ENCODE measurements around the gene CHST7.

CHST7 gene

DNA sequence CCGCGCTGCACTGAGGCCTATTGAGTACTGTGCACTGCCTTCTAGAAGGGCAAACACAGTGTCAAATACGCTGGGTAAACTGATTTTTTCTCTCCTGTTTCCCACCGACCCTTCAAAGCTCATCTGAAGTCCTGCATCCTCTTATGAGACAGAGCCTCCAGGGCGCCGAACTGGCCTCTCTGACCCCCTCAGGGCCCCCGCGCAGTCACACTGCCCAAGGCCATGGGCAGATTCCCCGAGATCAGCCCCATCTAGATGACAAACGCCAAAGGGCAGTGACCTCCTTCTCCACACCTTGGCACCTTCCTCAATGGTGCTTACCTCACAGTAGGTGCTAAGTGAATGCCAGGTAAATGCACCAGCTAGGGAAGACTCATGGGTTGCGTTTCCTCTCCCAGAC is 34.4 kb downstream of the CHST7 start:
- Histone ChIP-seq H3K9me2 (replicated peaks; ENCODE audit: control insufficient read depth, low read length) (no peaks in the 10 kb centered on the region), H3K4me2 (ENCODE audit: low read length) (no peak overlapping the region), H3K36me3 (ENCODE audit: control insufficient read depth, low read length) (no peaks in the 10 kb centered on the region), H3K9me3 (ENCODE audit: control insufficient read depth, insufficient read depth, low read length) (no peaks in the 10 kb centered on the region), H3K4me3 (ENCODE audit: low read length) (no peak overlapping the region), H3K79me2 (ENCODE audit: control insufficient read depth, low read length) (no peaks in the 10 kb centered on the region), H3F3A (ENCODE audit: control insufficient read depth, insufficient read depth) (no peaks in the 10 kb centered on the region), H3K27ac (ENCODE audit: low read depth, low read length) (no peak overlapping the region), H4K20me1 (ENCODE audit: control insufficient read depth, insufficient read depth, low read depth, low read length) (no peaks in the 10 kb centered on the region), H3K4me1 (ENCODE audit: control insufficient read depth, low read length) (no peaks in the 10 kb centered on the region), H3K27me3 (ENCODE audit: control insufficient read depth, low read length) (no peaks in the 10 kb centered on the region)
- no peak for TF ChIP-seq EZH2phosphoT487 (IDR thresholded peaks at IDR 0.05; ENCODE audit: borderline replicate concordance, low read length)
- TF ChIP-seq, protein P1, sequence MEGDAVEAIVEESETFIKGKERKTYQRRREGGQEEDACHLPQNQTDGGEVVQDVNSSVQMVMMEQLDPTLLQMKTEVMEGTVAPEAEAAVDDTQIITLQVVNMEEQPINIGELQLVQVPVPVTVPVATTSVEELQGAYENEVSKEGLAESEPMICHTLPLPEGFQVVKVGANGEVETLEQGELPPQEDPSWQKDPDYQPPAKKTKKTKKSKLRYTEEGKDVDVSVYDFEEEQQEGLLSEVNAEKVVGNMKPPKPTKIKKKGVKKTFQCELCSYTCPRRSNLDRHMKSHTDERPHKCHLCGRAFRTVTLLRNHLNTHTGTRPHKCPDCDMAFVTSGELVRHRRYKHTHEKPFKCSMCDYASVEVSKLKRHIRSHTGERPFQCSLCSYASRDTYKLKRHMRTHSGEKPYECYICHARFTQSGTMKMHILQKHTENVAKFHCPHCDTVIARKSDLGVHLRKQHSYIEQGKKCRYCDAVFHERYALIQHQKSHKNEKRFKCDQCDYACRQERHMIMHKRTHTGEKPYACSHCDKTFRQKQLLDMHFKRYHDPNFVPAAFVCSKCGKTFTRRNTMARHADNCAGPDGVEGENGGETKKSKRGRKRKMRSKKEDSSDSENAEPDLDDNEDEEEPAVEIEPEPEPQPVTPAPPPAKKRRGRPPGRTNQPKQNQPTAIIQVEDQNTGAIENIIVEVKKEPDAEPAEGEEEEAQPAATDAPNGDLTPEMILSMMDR (IDR thresholded peaks at IDR 0.05; ENCODE audit: low read depth, low read length, poor library complexity, severe bottlenecking): no peak

GRCh38 chrX:46610070-46610658 is 36.6 kb downstream of the CHST7 start:
- Histone ChIP-seq H3K9me3 (ENCODE audit: control insufficient read depth, insufficient read depth, low read length) (no peaks in the 10 kb centered on the region), H3K9me2 (replicated peaks; ENCODE audit: control insufficient read depth, low read length) (no peaks in the 10 kb centered on the region), H3F3A (ENCODE audit: control insufficient read depth, insufficient read depth) (no peaks in the 10 kb centered on the region), H3K79me2 (ENCODE audit: control insufficient read depth, low read length) (no peaks in the 10 kb centered on the region), H3K36me3 (ENCODE audit: control insufficient read depth, low read length) (no peaks in the 10 kb centered on the region), H4K20me1 (ENCODE audit: control insufficient read depth, insufficient read depth, low read depth, low read length) (no peaks in the 10 kb centered on the region), H3K27ac (ENCODE audit: low read depth, low read length) (no peak overlapping the region), H3K4me2 (ENCODE audit: low read length) (no peak overlapping the region), H3K4me3 (ENCODE audit: low read length) (no peak overlapping the region), H3K4me1 (ENCODE audit: control insufficient read depth, low read length) (no peaks in the 10 kb centered on the region), H3K27me3 (ENCODE audit: control insufficient read depth, low read length) (no peaks in the 10 kb centered on the region)
- TF ChIP-seq EZH2phosphoT487 (IDR thresholded peaks at IDR 0.05; ENCODE audit: borderline replicate concordance, low read length): no peak
- TF ChIP-seq, protein P1 (IDR thresholded peaks at IDR 0.05; ENCODE audit: low read depth, low read length, poor library complexity, severe bottlenecking): no peak

DNA sequence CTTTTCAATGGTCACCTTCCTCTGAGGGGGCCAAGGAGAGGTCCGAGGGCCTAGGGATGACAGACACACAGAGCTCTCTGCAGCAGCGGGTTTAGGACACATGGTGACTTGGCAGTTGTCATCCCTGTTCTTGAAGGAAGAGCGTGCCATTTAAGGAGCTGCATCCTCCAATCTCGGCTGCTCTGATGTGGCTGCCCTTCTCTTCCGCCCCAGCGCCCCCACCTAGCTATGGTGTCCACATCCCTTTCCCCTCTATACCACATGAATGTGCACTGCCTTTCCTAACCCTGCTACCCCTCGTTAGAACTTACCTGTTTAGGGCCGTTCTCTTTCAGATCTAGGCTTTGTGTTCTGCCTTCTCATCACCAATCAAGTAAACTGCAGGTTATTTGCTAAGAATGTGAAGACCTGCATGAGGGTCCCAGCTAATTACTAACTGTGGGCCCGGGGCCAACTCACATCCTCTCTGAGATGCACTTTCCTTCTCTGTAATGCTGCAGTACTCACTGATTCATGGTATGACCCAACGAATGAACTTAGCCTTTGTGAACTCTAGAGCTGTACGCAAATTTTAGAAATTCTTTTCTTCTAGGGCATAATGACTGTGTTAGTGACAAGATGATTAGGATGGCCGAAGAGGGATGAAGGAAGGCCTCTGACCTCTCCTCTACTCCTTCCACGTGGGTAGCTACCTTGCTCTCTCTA is 38.2 kb downstream of the CHST7 start:
- Histone ChIP-seq H3K27ac (ENCODE audit: low read depth, low read length) (no peak overlapping the region), H3F3A (ENCODE audit: control insufficient read depth, insufficient read depth) (no peaks in the 10 kb centered on the region), H3K36me3 (ENCODE audit: control insufficient read depth, low read length) (no peaks in the 10 kb centered on the region), H3K4me3 (ENCODE audit: low read length) (no peak overlapping the region), H3K9me3 (ENCODE audit: control insufficient read depth, insufficient read depth, low read length) (no peaks in the 10 kb centered on the region), H3K9me2 (replicated peaks; ENCODE audit: control insufficient read depth, low read length) (no peaks in the 10 kb centered on the region), H3K4me2 (ENCODE audit: low read length) (no peak overlapping the region), H4K20me1 (ENCODE audit: control insufficient read depth, insufficient read depth, low read depth, low read length) (no peaks in the 10 kb centered on the region), H3K4me1 (ENCODE audit: control insufficient read depth, low read length) (no peaks in the 10 kb centered on the region), H3K27me3 (ENCODE audit: control insufficient read depth, low read length) (no peaks in the 10 kb centered on the region), H3K79me2 (ENCODE audit: control insufficient read depth, low read length) (no peaks in the 10 kb centered on the region)
- TF ChIP-seq, protein P1 (IDR thresholded peaks at IDR 0.05; ENCODE audit: low read depth, low read length, poor library complexity, severe bottlenecking): no peak

All from DOHH2 (cell line).